Endothelial cell of umbilical vein (primary cell): ENCODE measurements around the gene GRWD1. TPM values are rescaled to one million over a fixed set of nuclear protein-coding genes. Genes with fewer than 3 reads are reported as not detected.

Experiments used
- BruUV-seq: library from RNA; stranded (reverse); fragments of 400-500 nt; replicated peaks from 2 replicates; lab custom pipeline; 2021; lab: Mats Ljungman, UMichigan
- CTCF ChIA-PET: fragments of 300-600, 350-600 bp; sonication (Branson Sonifier 250); formaldehyde crosslinking; loops from one replicate; lab custom pipeline; 2021; ENCODE audit warnings: antibody characterized with exemption, inconsistent platforms; lab: Charles Lee
- POLR2A ChIA-PET: fragments of 300-600, 350-600 bp; sonication (Branson Sonifier 250); formaldehyde crosslinking; loops from one replicate; lab custom pipeline; 2021; ENCODE audit warnings: antibody characterized with exemption, inconsistent platforms; lab: Charles Lee
- DNase-seq: peaks from one replicate; pipeline ENCODE4 v3.0.0-alpha.2; 2011; ENCODE audit warnings: low read depth, low spot score
- FAIRE-seq: peaks from 2 replicates; lab custom pipeline; 2011; peaks lifted over from hg19 to GRCh38; lab: Jason Lieb, UNC
- H2AFZ ChIP-seq: 2 replicates; pipeline ENCODE4 v1.6.0; 2012; ENCODE audit warnings: low read depth, low read length, control low read depth, inconsistent platforms
- H3K27ac ChIP-seq: 2 replicates; pipeline ENCODE4 v1.5.1; 2011; ENCODE audit warnings: low read depth, mild to moderate bottlenecking, control low read depth, low read length, moderate library complexity; ENCODE audit not compliant: insufficient read depth
- H3K27me3 ChIP-seq, 2 experiments: 2 replicates each; pipeline versions ENCODE4 v1.6.0 to v1.6.1; 2011; ENCODE audit warnings: low read length in 2 of 2, mixed read lengths in 1 of 2; ENCODE audit not compliant: control insufficient read depth in 2 of 2, insufficient read depth in 2 of 2
- H3K36me3 ChIP-seq, 2 experiments: 2 replicates in 1 of 2; 3 replicates in 1 of 2; pipeline ENCODE4 v1.5.1; 2011; ENCODE audit warnings: low read length in 2 of 2, mild to moderate bottlenecking in 1 of 2, moderate library complexity in 1 of 2; ENCODE audit not compliant: control insufficient read depth in 2 of 2, insufficient read depth in 2 of 2; ENCODE audit errors: extremely low read depth in 1 of 2
- H3K4me1 ChIP-seq: 3 replicates; pipeline ENCODE4 v1.5.1; 2011; ENCODE audit warnings: mild to moderate bottlenecking, low read length; ENCODE audit not compliant: control insufficient read depth, insufficient read depth; ENCODE audit errors: extremely low read depth
- H3K4me2 ChIP-seq: 2 replicates; pipeline ENCODE4 v1.6.1; 2011; ENCODE audit warnings: low read length, control low read depth, mixed read lengths; ENCODE audit not compliant: insufficient read depth
- H3K4me3 ChIP-seq, 3 experiments: fragments of 200-600 bp in 1 of 3; sonication (generic), shearing (Covaris generic) in 1 of 3; replicated peaks in 1 of 3; 2 replicates each; pipeline ENCODE4 v1.5.1; 2011 to 2016; ENCODE audit warnings: control low read depth in 3 of 3, low read length in 3 of 3, mild to moderate bottlenecking in 2 of 3, inconsistent platforms in 1 of 3, low read depth in 1 of 3, moderate library complexity in 1 of 3; ENCODE audit not compliant: insufficient read depth in 1 of 3
- H3K79me2 ChIP-seq: 2 replicates; pipeline ENCODE4 v1.6.0; 2012; ENCODE audit warnings: low read length, inconsistent platforms; ENCODE audit not compliant: control insufficient read depth, insufficient read depth
- H3K9ac ChIP-seq: replicated peaks from 2 replicates; pipeline ENCODE3; 2011; ENCODE audit warnings: low read length, control low read depth; ENCODE audit not compliant: insufficient read depth; ENCODE audit errors: extremely low read depth
- H3K9me1 ChIP-seq: replicated peaks from 3 replicates; pipeline ENCODE4 v1.6.0; 2011; ENCODE audit warnings: mild to moderate bottlenecking, low read length; ENCODE audit not compliant: control insufficient read depth, insufficient read depth; ENCODE audit errors: extremely low read depth
- H3K9me3 ChIP-seq: replicated peaks from 2 replicates; pipeline ENCODE4 v1.5.1; 2012; ENCODE audit warnings: low read length, inconsistent platforms; ENCODE audit not compliant: control insufficient read depth, insufficient read depth
- H4K20me1 ChIP-seq: replicated peaks from 2 replicates; pipeline ENCODE3; 2011; ENCODE audit warnings: mild to moderate bottlenecking, low read length; ENCODE audit not compliant: control insufficient read depth, insufficient read depth; ENCODE audit errors: extremely low read depth
- EZH2 ChIP-seq: IDR thresholded peaks from 2 replicates; pipeline ENCODE4 v1.6.1; 2012; ENCODE audit warnings: borderline replicate concordance, low read depth, mild to moderate bottlenecking, moderate library complexity, low read length, inconsistent platforms; ENCODE audit not compliant: severe bottlenecking
- FOS ChIP-seq: IDR thresholded peaks from 2 replicates; pipeline ENCODE4 v1.6.1; 2011; ENCODE audit warnings: mild to moderate bottlenecking, low read length, moderate library complexity, borderline replicate concordance; ENCODE audit not compliant: insufficient read depth
- GATA2 ChIP-seq: IDR thresholded peaks from 2 replicates; pipeline ENCODE4 v1.7.0; 2011; ENCODE audit warnings: low read depth, mild to moderate bottlenecking, moderate library complexity, mixed read lengths, low read length; ENCODE audit not compliant: insufficient read length, insufficient read depth
- JUN ChIP-seq: IDR thresholded peaks from 2 replicates; pipeline ENCODE4 v1.6.1; 2011; ENCODE audit warnings: borderline replicate concordance, low read depth; ENCODE audit not compliant: insufficient read length, insufficient read depth
- MYC ChIP-seq: IDR thresholded peaks from one replicate; pipeline ENCODE4 v1.6.1; 2011; ENCODE audit warnings: mild to moderate bottlenecking, low read depth, low read length
- POLR2A ChIP-seq: IDR thresholded peaks from 2 replicates; pipeline ENCODE4 v1.6.1; 2012; ENCODE audit warnings: low read depth, mild to moderate bottlenecking, control low read depth, low read length
- POLR2AphosphoS5 ChIP-seq: IDR thresholded peaks from 2 replicates; pipeline ENCODE4 v1.6.1; 2012; ENCODE audit warnings: low read depth, mild to moderate bottlenecking, control low read depth, low read length, moderate library complexity; ENCODE audit not compliant: insufficient read depth
- dilution Hi-C: fragments of 300-500 bp; cut with MboI; formaldehyde crosslinking; loops from one replicate; pipeline ENCODE4 v1.15.0; 2019; ENCODE audit warnings: low sequenced_read_pairs; ENCODE audit not compliant: extremely low pct_ligation_motif_present
- intact Hi-C: fragments of 100-400 bp; cut with micrococcal nuclease; formaldehyde crosslinking; loops from one replicate; pipeline ENCODE4 v1.10.0; 2022
- polyA plus RNA-seq, 4 experiments: library from polyadenylated mRNA; depleted of rRNA in 3 of 4; stranded (reverse) in 3 of 4; unstranded in 1 of 4; fragments of >200 nt; gene quantifications; 2 replicates each; pipeline versions ENCODE4 v1.2.1 to v1.2.3, GENCODE V29; 2011 to 2012; ENCODE audit warnings: missing spikeins in 1 of 4
- total RNA-seq: library from RNA; stranded (reverse); gene quantifications from 2 replicates; pipeline ENCODE4 v1.2.3, GENCODE V29; 2021
- TF ChIP-seq, protein P1 (sequence below): IDR thresholded peaks from 2 replicates; pipeline ENCODE4 v1.6.1; 2011; ENCODE audit not compliant: insufficient read depth, insufficient read length
- TF ChIP-seq, protein P2 (sequence below), 2 donors: IDR thresholded peaks; 1 replicate in 1 of 2; 2 replicates in 1 of 2; pipeline ENCODE4 v1.5.1; 2011; ENCODE audit warnings: low read length in 2 of 2, mild to moderate bottlenecking in 2 of 2, moderate library complexity in 2 of 2, control low read depth in 1 of 2, inconsistent platforms in 1 of 2, low read depth in 1 of 2; ENCODE audit not compliant: insufficient read depth in 1 of 2; ENCODE audit errors: extremely low read depth in 1 of 2

The GRWD1 gene
- total and polyA plus RNA-seq, 2 donors (not counting 3 experiments of a cell fraction or from before 2014, with no cell fraction given) = 26.3 to 52.7 TPM

DNA sequence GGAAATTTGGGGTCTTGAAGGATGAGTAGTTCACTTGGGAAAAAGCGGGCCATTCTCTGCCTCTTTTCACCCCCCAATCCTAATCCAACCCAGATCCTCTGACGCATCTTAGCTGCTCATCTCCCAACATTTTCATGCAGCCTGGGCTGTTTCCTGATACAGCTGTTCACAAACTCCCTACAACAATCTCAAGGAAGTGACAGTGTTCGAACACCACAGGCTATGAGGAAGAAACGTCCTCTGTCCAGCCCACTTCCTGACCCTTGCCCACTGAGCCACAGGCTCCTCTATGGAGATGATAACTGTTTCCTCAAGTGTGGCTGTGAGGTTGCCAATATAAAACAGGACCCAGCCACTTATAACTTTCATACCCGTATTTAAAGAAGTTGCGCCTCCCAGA lies 49.6 kb downstream of the GRWD1 start:
- BruUV-seq = no TSS peak
- Histone ChIP-seq H3K9ac (no peak overlapping the region), H3K9me1 (no peaks in the 10 kb centered on the region), H3K27ac (no peak overlapping the region), H3K79me2 (no peaks in the 10 kb centered on the region), H3K4me3 (no peak overlapping the region), H3K9me3 (no peaks in the 10 kb centered on the region), H2AFZ (no peak overlapping the region), H3K27me3 (peaks cover 2 to 14% of the 10 kb centered on the region in 2 experiments), H4K20me1 (no peaks in the 10 kb centered on the region), H3K4me2 (no peak overlapping the region), H3K36me3 (no peaks in the 10 kb centered on the region), H3K4me1 (peaks cover 11% of the 10 kb centered on the region)
- CTCF ChIA-PET = interaction anchor here (1.6 to 3.2 kb wide), 5 partner anchors 11 to 105 kb away, joined by 4 to 14 read pairs (median 11); partner anchors contain the start of gene KDELR1
- peak; percentile 82 for FAIRE-seq
- POLR2A ChIA-PET = no interaction called here
- no peak for DNase-seq
- dilution Hi-C loops = no loop called here
- intact Hi-C loops = no loop called here
- TF ChIP-seq POLR2AphosphoS5 (no peak), JUN (no peak), EZH2 (no peak), FOS (no peak), MYC (no peak), GATA2 (no peak), POLR2A (no peak)
- TF ChIP-seq, protein P1, sequence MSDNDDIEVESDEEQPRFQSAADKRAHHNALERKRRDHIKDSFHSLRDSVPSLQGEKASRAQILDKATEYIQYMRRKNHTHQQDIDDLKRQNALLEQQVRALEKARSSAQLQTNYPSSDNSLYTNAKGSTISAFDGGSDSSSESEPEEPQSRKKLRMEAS = no peak
- TF ChIP-seq, protein P2, sequence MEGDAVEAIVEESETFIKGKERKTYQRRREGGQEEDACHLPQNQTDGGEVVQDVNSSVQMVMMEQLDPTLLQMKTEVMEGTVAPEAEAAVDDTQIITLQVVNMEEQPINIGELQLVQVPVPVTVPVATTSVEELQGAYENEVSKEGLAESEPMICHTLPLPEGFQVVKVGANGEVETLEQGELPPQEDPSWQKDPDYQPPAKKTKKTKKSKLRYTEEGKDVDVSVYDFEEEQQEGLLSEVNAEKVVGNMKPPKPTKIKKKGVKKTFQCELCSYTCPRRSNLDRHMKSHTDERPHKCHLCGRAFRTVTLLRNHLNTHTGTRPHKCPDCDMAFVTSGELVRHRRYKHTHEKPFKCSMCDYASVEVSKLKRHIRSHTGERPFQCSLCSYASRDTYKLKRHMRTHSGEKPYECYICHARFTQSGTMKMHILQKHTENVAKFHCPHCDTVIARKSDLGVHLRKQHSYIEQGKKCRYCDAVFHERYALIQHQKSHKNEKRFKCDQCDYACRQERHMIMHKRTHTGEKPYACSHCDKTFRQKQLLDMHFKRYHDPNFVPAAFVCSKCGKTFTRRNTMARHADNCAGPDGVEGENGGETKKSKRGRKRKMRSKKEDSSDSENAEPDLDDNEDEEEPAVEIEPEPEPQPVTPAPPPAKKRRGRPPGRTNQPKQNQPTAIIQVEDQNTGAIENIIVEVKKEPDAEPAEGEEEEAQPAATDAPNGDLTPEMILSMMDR (IDR thresholded peaks at IDR 0.05; ENCODE audit: extremely low read depth in 1 of 2, insufficient read depth in 1 of 2, low read depth in 1 of 2, low read length in 2 of 2) = no peak
